B cell (primary cell): Measurements from ENCODE around the gene TMOD2. TPM values are rescaled to one million over a fixed set of nuclear protein-coding genes. Genes with fewer than 3 reads are reported as not detected.

ENCODE experiments used
- ATAC-seq: fragments of 200-7000 bp; cut with Tn5 transposase; one replicate; pipeline ENCODE4 v1.10.0; 2021; ENCODE audit warnings: low read depth, mild to moderate bottlenecking, moderate number of reproducible peaks, moderate library complexity
- CTCF ChIA-PET: fragments of 350-600 bp; sonication (Branson Sonifier 250); formaldehyde crosslinking; loops from one replicate; lab custom pipeline; 2021; ENCODE audit warnings: antibody characterized with exemption, inconsistent platforms; lab: Charles Lee
- POLR2A ChIA-PET: fragments of 350-600 bp; sonication (Branson Sonifier 250); formaldehyde crosslinking; loops from one replicate; lab custom pipeline; 2021; ENCODE audit warnings: antibody characterized with exemption; lab: Charles Lee
- DNase-seq: peaks from one replicate; pipeline ENCODE4 v3.0.0; 2013
- H2AFZ ChIP-seq: 2 replicates; pipeline ENCODE4 v1.6.1; 2012; ENCODE audit warnings: mild to moderate bottlenecking, low read depth, low read length; ENCODE audit not compliant: insufficient read depth, poor library complexity, severe bottlenecking
- H3K27ac ChIP-seq, 2 donors: 1 replicate in 1 of 2; 2 replicates in 1 of 2; pipeline ENCODE4 v1.5.1; 2012 to 2013; ENCODE audit warnings: low read length in 2 of 2, mild to moderate bottlenecking in 2 of 2, moderate library complexity in 1 of 2
- H3K27me3 ChIP-seq, 4 experiments: fragments of 200-600 bp in 1 of 4; sonication (generic) in 1 of 4; replicated peaks in 1 of 4; 1 replicate in 2 of 4; 2 replicates in 2 of 4; pipeline versions ENCODE4 v1.6.1 to v1.7.0; 2013 to 2016; ENCODE audit warnings: low read length in 3 of 4, mild to moderate bottlenecking in 2 of 4, mixed read lengths in 1 of 4, moderate library complexity in 1 of 4; ENCODE audit not compliant: insufficient read depth in 4 of 4, control insufficient read depth in 3 of 4; ENCODE audit errors: control extremely low read depth in 1 of 4
- H3K36me3 ChIP-seq, 2 experiments: replicated peaks in 1 of 2; 1 replicate in 1 of 2; 2 replicates in 1 of 2; pipeline versions ENCODE4 v1.6.1 to v1.7.1; 2013; ENCODE audit warnings: low read length in 1 of 2; ENCODE audit not compliant: insufficient read depth in 2 of 2, control insufficient read depth in 1 of 2; ENCODE audit errors: control extremely low read depth in 1 of 2, extremely low read depth in 1 of 2
- H3K4me1 ChIP-seq, 2 donors: fragments of 200-600 bp in 1 of 2; sonication (generic) in 1 of 2; 1 replicate in 1 of 2; 2 replicates in 1 of 2; pipeline versions ENCODE4 v1.5.1 to v1.6.1; 2013 to 2017; ENCODE audit warnings: low read length in 2 of 2; ENCODE audit not compliant: control insufficient read depth in 2 of 2, insufficient read depth in 2 of 2
- H3K4me2 ChIP-seq: replicated peaks from 2 replicates; pipeline ENCODE3; 2012; ENCODE audit warnings: mild to moderate bottlenecking, low read depth, low read length; ENCODE audit not compliant: poor library complexity, severe bottlenecking
- H3K4me3 ChIP-seq, 5 experiments: fragments of 200-600 bp in 1 of 5; sonication (generic) in 1 of 5; 1 replicate in 3 of 5; 2 replicates in 2 of 5; pipeline versions ENCODE4 v1.5.1 to v1.7.0; 2011 to 2016; ENCODE audit warnings: low read length in 4 of 5, mild to moderate bottlenecking in 4 of 5, low read depth in 2 of 5, control low read depth in 1 of 5, moderate library complexity in 1 of 5; ENCODE audit not compliant: insufficient read depth in 1 of 5; ENCODE audit errors: control extremely low read depth in 1 of 5, extremely low read depth in 1 of 5
- H3K79me2 ChIP-seq: fragments of 200-600 bp; sonication (generic); one replicate; pipeline ENCODE4 v1.6.0; 2016; ENCODE audit warnings: low read length; ENCODE audit not compliant: control insufficient read depth, insufficient read depth
- H3K9ac ChIP-seq: fragments of 200-600 bp; sonication (generic); 2 replicates; pipeline ENCODE4 v1.6.1; 2017; ENCODE audit warnings: mild to moderate bottlenecking, low read length, moderate library complexity
- H3K9me3 ChIP-seq, 3 donors: one replicate each; pipeline versions ENCODE4 v1.6.1 to v1.7.1; 2013; ENCODE audit warnings: low read length in 2 of 3; ENCODE audit not compliant: control insufficient read depth in 2 of 3, insufficient read depth in 1 of 3; ENCODE audit errors: control extremely low read depth in 1 of 3
- H4K20me1 ChIP-seq: 2 replicates; pipeline ENCODE4 v1.6.0; 2012; ENCODE audit warnings: mild to moderate bottlenecking, low read length; ENCODE audit not compliant: insufficient read depth, control insufficient read depth, poor library complexity, severe bottlenecking
- H3K27ac Mint-ChIP-seq: one replicate; pipeline ENCODE4 v1.8.0; 2021; ENCODE audit warnings: mixed read lengths
- H3K27me3 Mint-ChIP-seq: one replicate; pipeline ENCODE4 v1.8.0; 2021; ENCODE audit warnings: mixed read lengths
- H3K4me1 Mint-ChIP-seq: one replicate; pipeline ENCODE4 v1.8.0; 2021; ENCODE audit warnings: mixed read lengths
- H3K4me3 Mint-ChIP-seq: one replicate; pipeline ENCODE4 v1.8.0; 2021; ENCODE audit warnings: mixed read lengths
- H3K9me3 Mint-ChIP-seq: one replicate; pipeline ENCODE4 v1.8.0; 2022; ENCODE audit warnings: mixed read lengths; ENCODE audit not compliant: insufficient read depth
- EZH2 ChIP-seq: IDR thresholded peaks from 2 replicates; pipeline ENCODE4 v1.6.1; 2012; ENCODE audit warnings: borderline replicate concordance, low read depth, mild to moderate bottlenecking, moderate library complexity, low read length; ENCODE audit not compliant: insufficient read depth, poor library complexity, severe bottlenecking
- WGBS: methylation state at CpG from one replicate; pipeline ENCODE4 v1.1.5; 2013; ENCODE audit warnings: missing lambda C conversion rate; ENCODE audit not compliant: insufficient coverage; 5-methylcytosine and 5-hydroxymethylcytosine counted together
- intact Hi-C: fragments of 100-400 bp; cut with micrococcal nuclease; formaldehyde crosslinking; loops from one replicate; pipeline ENCODE4 v1.10.0; 2022
- polyA plus RNA-seq: library from polyadenylated mRNA; depleted of rRNA; stranded (reverse); fragments of >200 nt; gene quantifications from 2 replicates; pipeline ENCODE4 v1.2.3, GENCODE V29; 2012
- total RNA-seq, 2 donors: library from RNA; stranded (reverse); fragments of 120-200 nt in 1 of 2; gene quantifications; 1 replicate in 1 of 2; 2 replicates in 1 of 2; pipeline versions ENCODE4 v1.2.3 to v1.2.4, GENCODE V29; 2013 to 2022
- TF ChIP-seq, protein P1 (sequence below): fragments of 200-600 bp; IDR thresholded peaks from one replicate; pipeline ENCODE4 v1.8.0; 2022; ENCODE audit warnings: antibody characterized with exemption, mild to moderate bottlenecking

TMOD2 gene
- total and polyA plus RNA-seq, 2 donors (not counting 1 experiment from before 2014, with no cell fraction given): 5.7 to 25.9 TPM

DNA sequence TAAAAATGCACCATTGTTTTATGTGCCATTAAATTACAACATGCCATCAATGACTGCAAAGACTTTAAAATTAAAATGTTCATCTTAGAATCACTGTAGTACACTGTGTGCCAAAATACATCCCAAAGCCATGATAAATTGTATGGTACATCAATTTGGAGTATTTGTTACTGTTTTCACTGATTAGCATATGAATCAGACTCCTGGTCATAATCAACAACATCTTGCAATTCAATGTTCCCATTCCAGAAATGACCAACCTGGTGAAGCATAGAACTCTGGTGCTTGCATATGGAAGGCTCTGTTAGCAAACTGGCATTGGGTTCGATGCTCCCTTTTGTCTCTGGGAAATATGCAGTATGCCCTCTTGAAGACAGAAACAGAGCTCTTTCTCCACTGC is 36.5 kb upstream of the TMOD2 start:
- H3K79me2 ChIP-seq: no peaks in the 10 kb centered on the region
- intact Hi-C loops: no loop called here
- TF ChIP-seq EZH2: no peak
- TF ChIP-seq, protein P1, sequence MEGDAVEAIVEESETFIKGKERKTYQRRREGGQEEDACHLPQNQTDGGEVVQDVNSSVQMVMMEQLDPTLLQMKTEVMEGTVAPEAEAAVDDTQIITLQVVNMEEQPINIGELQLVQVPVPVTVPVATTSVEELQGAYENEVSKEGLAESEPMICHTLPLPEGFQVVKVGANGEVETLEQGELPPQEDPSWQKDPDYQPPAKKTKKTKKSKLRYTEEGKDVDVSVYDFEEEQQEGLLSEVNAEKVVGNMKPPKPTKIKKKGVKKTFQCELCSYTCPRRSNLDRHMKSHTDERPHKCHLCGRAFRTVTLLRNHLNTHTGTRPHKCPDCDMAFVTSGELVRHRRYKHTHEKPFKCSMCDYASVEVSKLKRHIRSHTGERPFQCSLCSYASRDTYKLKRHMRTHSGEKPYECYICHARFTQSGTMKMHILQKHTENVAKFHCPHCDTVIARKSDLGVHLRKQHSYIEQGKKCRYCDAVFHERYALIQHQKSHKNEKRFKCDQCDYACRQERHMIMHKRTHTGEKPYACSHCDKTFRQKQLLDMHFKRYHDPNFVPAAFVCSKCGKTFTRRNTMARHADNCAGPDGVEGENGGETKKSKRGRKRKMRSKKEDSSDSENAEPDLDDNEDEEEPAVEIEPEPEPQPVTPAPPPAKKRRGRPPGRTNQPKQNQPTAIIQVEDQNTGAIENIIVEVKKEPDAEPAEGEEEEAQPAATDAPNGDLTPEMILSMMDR: no peak
- H3K27ac ChIP-seq: no peak overlapping the region
- no peak overlapping the region for H3K27ac Mint-ChIP-seq
- no peak for ATAC-seq
- no peak overlapping the region for H2AFZ ChIP-seq
- no peak overlapping the region for H3K4me2 ChIP-seq
- no peak overlapping the region for H3K4me3 ChIP-seq
- H3K9me3 ChIP-seq: no peaks in the 10 kb centered on the region
- no peaks in the 10 kb centered on the region for H3K27me3 ChIP-seq
- no peak overlapping the region for H3K9ac ChIP-seq
- no peaks in the 10 kb centered on the region for H3K27me3 Mint-ChIP-seq
- DNase-seq: no peak
- ChIA-PET POLR2A (no interaction called here), CTCF (interaction anchor here (0.5 to 1.5 kb wide), 2 partner anchors 61 to 68 kb away, joined by 3 to 6 read pairs; no protein-coding TSS in a partner anchor)
- H3K9me3 Mint-ChIP-seq: no peaks in the 10 kb centered on the region
- H4K20me1 ChIP-seq: no peaks in the 10 kb centered on the region
- peaks cover 11% of the 10 kb centered on the region for H3K4me1 Mint-ChIP-seq
- 100% methylated on average over 1 of the region's 1 CpG for WGBS
- peaks cover 0 to 4% of the 10 kb centered on the region in 2 donors for H3K4me1 ChIP-seq
- H3K4me3 Mint-ChIP-seq: no peak overlapping the region
- no peaks in the 10 kb centered on the region for H3K36me3 ChIP-seq

DNA sequence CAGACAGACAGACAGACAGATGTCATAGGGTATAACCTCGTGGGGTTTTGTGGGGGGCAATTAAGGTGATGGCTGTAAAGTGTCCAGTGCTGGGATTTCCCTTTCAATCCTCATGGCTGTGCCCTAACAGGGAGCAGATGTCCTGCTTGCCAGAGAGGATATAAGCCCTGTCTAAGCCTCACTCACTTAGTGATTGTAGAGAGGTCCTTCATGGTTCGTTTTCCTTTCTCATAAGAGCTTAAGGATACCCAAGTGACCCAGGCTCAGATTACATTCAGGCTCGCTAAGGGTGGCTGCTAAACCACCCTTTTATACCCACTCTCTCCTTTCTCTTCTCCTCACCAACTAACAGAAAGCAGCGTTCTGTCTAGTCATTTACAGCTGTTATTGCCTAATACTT is 33.2 kb upstream of the TMOD2 start:
- ATAC-seq (no peak), DNase-seq (no peak)
- Histone ChIP-seq H3K4me1 (peaks cover 0 to 4% of the 10 kb centered on the region in 2 donors), H3K36me3 (peaks cover 8 to 20% of the 10 kb centered on the region in 2 experiments), H3K4me2 (no peak overlapping the region), H3K9me3 (no peaks in the 10 kb centered on the region), H3K79me2 (peaks cover 13% of the 10 kb centered on the region), H2AFZ (no peak overlapping the region), H3K9ac (no peak overlapping the region), H3K4me3 (no peak overlapping the region), H3K27me3 (no peaks in the 10 kb centered on the region), H4K20me1 (no peaks in the 10 kb centered on the region), H3K27ac (peak overlapping the region in 1 of 2 donors; percentile 26)
- Mint-ChIP-seq H3K4me3 (no peak overlapping the region), H3K9me3 (no peaks in the 10 kb centered on the region), H3K27me3 (no peaks in the 10 kb centered on the region), H3K27ac (peak overlapping the region; percentile 59), H3K4me1 (peaks cover 23% of the 10 kb centered on the region)
- POLR2A ChIA-PET: no interaction called here
- intact Hi-C loops: no loop called here
- CTCF ChIA-PET: no interaction called here
- TF ChIP-seq EZH2: no peak
- TF ChIP-seq, protein P1: no peak
- WGBS: 78% methylated on average over 1 of the region's 4 CpGs
